B cell (primary cell): ENCODE measurements around the gene CREB3.

Experiments
- EZH2 ChIP-seq: IDR thresholded peaks from 2 replicates; pipeline ENCODE4 v1.6.1; 2012; ENCODE audit warnings: borderline replicate concordance, low read depth, mild to moderate bottlenecking, moderate library complexity, low read length; ENCODE audit not compliant: insufficient read depth, poor library complexity, severe bottlenecking
- TF ChIP-seq, protein P1 (sequence below): fragments of 200-600 bp; IDR thresholded peaks from one replicate; pipeline ENCODE4 v1.8.0; 2022; ENCODE audit warnings: antibody characterized with exemption, mild to moderate bottlenecking

DNA sequence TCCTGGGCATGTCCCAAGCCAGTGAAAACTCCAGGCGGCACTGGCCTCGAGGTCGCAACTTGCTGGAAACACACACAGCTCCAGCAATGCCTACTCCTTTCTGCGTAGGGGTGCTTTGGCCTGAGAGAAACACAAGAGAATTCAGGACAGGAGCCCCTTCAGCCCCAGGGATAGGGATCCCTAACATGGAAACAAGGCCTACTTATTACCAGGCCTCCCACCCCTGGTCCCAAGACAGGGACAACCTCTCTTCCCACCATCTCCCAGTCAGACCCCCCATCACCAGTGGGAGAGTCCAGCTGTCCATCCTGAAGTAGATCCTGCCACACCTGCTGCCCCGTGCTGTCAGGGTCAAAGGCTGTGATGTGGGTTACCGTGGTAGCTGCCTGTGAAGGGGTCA is 7.8 kb downstream of the CREB3 start:
- TF ChIP-seq, protein P1, sequence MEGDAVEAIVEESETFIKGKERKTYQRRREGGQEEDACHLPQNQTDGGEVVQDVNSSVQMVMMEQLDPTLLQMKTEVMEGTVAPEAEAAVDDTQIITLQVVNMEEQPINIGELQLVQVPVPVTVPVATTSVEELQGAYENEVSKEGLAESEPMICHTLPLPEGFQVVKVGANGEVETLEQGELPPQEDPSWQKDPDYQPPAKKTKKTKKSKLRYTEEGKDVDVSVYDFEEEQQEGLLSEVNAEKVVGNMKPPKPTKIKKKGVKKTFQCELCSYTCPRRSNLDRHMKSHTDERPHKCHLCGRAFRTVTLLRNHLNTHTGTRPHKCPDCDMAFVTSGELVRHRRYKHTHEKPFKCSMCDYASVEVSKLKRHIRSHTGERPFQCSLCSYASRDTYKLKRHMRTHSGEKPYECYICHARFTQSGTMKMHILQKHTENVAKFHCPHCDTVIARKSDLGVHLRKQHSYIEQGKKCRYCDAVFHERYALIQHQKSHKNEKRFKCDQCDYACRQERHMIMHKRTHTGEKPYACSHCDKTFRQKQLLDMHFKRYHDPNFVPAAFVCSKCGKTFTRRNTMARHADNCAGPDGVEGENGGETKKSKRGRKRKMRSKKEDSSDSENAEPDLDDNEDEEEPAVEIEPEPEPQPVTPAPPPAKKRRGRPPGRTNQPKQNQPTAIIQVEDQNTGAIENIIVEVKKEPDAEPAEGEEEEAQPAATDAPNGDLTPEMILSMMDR = no peak
- no peak for TF ChIP-seq EZH2
